GM19328 (cell line): ENCODE measurements around the gene OR9Q2.
"Not testable (repeated sequence)": the region's sequence is repeated elsewhere in the genome, so short reads cannot be mapped to it uniquely, and the experiment has no call there.

ENCODE experiments used
- ATAC-seq: cut with Tn5 transposase; IDR thresholded peaks from one replicate; pipeline ENCODE4 v1.9.1; 2021; ENCODE audit warnings: mild to moderate bottlenecking, moderate library complexity; ENCODE audit not compliant: unreplicated experiment

Gene OR9Q2

DNA sequence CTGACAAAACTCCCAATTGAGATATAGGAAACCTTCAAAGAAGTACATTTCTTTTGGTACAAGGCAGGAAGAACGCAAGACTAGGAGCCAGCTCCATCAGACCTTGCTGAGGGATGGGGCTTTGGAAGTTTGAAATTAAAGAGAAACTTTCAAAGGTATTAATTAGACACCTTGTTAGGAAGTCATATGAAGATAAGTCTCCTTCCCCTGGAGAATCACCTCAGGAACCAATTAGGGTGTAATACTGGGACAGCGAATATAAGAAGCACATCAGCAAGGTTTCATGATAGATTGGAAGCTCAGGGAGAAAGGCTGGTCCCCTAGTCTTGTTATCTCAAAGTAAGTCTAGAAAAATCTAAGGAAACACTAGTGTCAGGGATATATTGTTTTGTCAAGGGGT is at the start of gene OR9Q2:
Gene OR9Q2 (plus strand): TSS at position 301 of the 400 bp plus-strand sequence. CDS start 1,421 bp downstream, outside the sequence.
- ATAC-seq, result no peak

DNA sequence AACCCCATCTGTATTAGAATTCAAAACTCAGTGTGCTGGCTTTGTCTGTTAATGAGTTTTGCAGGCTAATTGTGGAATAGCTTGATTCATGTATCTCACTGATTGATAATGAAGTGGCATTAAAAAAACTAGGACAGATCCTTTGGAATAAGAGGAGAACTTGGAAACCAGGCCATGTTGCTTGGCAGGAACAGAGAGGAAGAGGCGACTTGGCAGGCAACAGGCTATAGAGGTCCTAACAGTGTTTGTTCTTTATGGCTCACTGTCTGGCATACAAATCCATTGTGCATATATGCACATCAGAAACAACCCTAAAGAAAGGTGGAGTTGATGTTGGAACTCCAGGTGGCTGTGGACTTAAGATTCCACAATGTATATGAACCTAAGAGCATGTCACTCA is 46.1 kb upstream of the OR9Q2 start:
- no peak for ATAC-seq

DNA sequence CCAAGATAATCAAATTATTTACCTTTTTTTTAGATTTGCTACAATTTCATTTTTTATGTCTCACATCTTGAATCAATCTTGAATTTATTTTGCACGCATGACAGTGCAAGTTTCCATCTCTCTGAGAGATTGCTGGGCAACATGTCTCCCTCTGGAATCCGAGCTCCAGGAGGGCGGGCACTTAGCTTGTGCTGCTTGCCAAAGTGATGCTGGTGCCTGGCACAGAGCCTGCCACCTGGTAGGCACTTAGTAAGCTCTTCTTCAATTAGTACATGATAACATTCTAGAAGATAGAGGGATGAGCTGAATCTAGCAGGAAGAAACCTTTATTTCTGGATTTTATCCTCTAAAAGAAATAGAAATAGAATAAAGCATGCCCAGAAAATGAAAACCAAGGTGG is 36.1 kb upstream of the OR9Q2 start:
- ATAC-seq, result no peak

DNA sequence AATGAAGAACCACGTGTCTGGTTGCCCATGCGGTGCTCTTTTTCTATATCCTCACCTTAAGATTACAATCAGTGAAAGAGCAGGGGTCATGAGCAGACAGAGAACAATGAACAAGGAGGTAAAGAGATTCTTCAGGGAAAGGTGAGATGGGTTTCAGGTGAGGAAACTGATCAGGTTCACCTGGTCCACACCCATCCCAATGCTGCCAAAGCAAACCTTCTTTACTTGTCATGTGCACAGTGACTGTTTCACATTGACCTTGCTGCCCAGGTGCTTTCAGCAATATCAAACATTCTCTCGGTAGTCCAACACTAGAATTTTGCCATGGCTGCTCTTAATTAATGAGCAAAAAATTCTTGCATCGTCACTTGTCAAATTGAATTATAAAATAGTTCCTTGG is 24.5 kb upstream of the OR9Q2 start:
- ATAC-seq, result no peak

GRCh38 chr11:58164990-58165389 is 23.9 kb upstream of the OR9Q2 start:
- ATAC-seq, result no peak

- no peak for ATAC-seq
Observed at GRCh38 chr11:58165504-58166106, 23.3 kb upstream of the OR9Q2 start.

DNA sequence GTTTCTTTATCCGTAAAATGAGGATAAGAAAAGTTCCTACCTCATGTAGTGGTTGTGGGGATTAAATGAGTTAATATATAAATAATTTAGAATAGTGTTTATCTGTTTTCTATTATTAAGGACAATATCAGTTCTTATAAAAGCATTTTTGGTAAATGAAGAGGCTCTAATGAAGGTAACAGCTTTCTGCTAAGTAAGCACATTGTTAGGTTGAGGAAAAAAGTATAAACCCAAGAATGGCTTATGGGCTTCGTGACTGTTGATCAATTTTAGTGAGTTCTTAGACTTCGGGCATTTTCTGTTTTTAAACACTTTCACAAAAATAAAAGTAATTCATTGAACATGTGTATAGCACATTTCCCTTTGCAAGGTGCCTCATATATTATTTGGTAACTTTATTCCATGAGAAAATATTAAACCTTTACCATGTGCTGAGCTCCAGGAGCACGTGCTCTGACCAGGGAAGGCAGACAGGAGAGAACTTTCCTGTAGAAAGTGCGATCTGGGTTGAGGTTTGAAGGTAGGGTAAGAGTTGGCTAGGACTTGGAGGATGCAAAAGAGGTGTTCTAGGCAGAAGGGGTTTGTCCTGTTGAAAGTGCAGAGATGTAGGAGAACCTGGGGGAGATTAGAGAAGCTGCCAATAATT is 11.3 kb upstream of the OR9Q2 start:
- ATAC-seq, result no peak

DNA sequence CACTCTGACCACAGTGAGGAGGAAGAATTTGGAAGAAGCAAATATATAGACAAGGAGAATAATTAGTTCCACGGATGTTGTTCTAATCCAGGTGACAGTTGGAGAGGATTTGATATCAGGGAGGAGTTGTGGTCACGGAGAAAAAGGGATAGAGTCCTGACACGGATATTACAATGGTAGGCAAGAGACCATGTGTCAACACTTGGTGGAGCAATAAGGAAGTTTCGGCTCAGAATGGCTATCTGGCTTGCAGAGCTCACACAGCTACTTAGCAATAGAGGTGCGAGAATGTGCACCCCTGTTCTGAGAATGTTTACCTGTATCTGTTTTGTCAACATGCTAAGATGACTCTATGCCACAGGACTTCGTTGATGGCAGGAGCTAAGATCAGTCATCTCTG is 10.4 kb upstream of the OR9Q2 start:
- no peak for ATAC-seq

GRCh38 chr11:58179648-58180047 is 9.2 kb upstream of the OR9Q2 start:
- ATAC-seq, result no peak

GRCh38 chr11:58186938-58187337 is 1.9 kb upstream of the OR9Q2 start:
- ATAC-seq, result no peak

GRCh38 chr11:58192229-58192628 is 3.4 kb downstream of the OR9Q2 start:
- no peak for ATAC-seq

DNA sequence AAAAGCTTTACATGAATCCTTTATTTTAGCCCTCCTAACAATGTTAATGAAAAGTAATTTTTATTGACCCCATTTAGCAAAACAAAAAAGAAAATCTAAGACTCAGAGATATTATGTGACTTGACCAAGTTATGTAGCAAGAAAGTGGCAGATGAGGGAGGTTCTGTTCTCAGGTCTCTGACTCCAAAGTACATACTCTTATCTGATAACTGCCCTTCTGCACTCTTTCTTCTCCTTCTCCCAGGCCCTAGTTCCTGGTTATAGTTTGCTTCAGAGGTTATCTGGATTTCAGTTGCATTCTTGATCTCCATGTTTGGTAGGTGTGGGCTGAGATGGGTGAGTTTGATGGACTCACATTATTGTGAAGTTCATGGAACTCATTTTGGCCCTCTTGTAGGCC is 4.5 kb downstream of the OR9Q2 start:
- ATAC-seq, result no peak

DNA sequence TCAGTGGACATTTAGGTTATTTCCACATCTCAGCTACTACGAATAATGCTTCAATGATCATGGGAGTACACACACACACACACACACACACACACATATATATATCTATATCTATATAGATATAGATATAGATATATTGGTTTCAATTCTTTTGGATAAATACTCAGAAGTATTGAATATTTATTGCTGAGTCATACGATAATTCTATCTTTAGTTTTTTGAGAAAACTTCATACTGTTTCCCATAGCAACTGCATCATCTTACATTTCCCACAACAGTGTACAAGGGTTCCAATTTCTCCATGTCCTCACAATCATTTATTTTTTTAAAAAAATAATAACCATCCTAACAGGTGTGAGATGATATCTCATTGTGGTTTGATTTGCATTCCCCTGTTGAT is 7.1 kb downstream of the OR9Q2 start:
- no peak for ATAC-seq

DNA sequence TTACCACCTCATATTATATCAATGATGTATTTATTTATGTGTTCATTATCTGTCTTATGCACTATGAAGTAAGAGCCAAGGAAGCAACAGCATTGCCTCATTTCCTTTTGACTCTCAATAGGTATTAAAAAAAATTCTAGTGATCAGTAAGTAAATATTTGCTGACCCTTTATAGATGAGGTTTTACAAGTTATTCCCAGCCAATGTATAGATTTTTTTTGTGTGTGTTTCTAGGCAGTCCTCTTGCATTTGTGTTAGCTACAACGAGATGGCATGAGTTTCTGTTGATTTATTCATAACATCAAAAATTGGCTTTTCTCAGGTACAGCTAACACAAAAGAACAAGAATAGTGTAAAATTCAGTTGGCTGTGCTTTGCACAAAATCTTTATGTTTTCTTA is 10.4 kb downstream of the OR9Q2 start:
- ATAC-seq, result no peak

- ATAC-seq, result no peak
Observed at GRCh38 chr11:58204042-58204441, 15.2 kb downstream of the OR9Q2 start, which contains the start of gene OR1S2. OR1S2 (minus strand) TSS chr11:58204142; CDS start chr11:58204142, 0 bp downstream.

DNA sequence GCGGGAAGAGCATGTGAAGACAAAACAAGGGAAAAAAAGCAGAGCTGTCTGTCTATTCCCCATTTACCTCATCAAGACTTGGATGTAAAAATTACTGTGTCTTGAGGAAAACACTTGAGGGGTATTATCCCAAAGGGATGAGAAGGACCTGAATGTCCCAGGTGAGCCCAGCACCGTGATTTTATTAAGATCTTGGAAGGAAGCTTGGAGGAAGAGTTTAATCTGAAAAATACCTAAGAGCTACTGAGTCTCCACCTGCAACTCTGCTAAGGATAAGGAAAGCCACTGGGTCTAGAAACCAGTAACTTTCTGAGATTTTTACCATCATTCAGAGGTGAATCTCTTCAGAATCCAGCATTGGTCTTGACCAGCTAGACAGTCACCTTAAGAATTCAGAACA is 23.6 kb downstream of the OR9Q2 start, which contains the start of gene OR1S1:
Gene OR1S1 (plus strand): TSS at position 301 of the 400 bp plus-strand sequence.
- ATAC-seq, result not testable (repeated sequence)

DNA sequence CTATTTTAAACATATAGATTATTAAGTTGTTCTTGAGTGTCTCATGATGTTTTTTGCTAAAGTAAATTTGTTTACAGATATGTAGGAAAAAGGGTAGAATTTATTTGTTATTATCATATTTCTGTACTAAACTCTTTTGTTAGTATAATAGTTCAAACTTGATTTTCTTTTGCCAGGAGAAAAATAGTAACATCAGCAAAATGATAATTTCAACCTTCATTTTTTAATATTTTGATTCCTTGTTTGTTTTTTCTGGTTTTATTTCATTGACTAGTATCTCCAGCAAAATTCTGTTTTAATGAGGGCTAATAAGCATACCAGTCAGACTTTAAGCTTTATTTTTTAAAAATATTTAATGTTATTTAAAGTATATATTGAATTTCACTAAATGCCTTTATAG is 27.6 kb downstream of the OR9Q2 start:
- ATAC-seq, result no peak

DNA sequence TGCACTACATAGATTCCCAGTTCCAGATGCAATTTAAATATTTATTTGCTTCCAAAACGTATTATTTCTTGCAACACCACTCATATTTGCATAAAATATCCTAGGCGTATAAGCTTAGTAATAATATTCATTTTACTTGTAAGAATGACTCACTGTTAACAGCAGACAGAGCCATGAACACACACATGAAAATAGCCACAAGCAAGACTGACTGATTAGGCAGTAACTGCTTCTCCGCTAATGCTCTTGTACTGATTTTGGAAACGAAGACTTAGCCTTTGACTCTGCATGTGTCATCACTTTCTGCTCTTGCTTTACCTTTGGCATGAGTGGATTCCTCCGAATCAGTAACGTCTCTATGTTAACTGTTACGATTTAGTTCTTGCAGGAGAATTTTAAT is 33.9 kb downstream of the OR9Q2 start:
- no peak for ATAC-seq

DNA sequence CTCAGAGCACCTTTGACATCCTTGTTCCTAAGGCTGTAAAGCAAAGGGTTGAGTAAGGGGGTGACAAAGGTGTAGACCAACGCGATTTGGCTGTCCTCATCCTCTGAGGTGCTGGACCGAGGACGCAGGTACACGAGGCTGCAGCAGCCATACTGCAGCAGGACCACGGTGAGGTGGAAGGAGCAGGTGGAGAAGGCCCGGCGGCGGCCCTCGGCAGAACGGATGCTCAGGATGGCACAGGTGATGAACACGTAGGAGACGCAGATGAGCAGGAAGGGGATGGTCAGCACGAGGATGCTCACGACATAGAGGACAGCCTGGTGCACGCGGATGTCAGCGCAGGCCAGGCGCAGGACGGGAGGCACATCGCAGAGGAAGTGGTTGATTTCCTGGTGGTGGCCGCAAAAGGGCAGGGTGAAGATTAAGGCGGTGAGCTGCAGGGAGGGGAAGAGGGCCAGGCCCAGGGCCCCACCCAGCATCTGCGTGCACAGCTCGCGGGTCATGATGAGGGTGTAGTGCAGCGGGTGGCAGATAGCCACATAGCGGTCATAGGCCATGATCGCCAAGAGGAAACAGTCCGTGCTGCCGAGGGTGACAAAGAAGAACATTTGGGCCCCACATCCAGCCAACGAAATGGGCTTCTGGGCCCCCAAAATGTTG is 39.2 kb downstream of the OR9Q2 start:
- no peak for ATAC-seq
